Activated CD8-positive, alpha-beta memory T cell treated with anti-CD3 and anti-CD28 coated beads for 36 hours (primary cell): ENCODE results near the gene CMTM5. TPM values are rescaled to one million over a fixed set of nuclear protein-coding genes. Genes with fewer than 3 reads are reported as not detected.

Experiments used
- CTCF ChIA-PET: fragments of 350-600 bp; sonication (Branson Sonifier 250); formaldehyde crosslinking; loops from one replicate; lab custom pipeline; 2021; ENCODE audit warnings: antibody characterized with exemption; lab: Charles Lee
- POLR2A ChIA-PET: fragments of 350-600 bp; sonication (Branson Sonifier 250); formaldehyde crosslinking; loops from one replicate; lab custom pipeline; 2021; ENCODE audit warnings: antibody characterized with exemption; lab: Charles Lee
- total RNA-seq, 2 experiments: library from RNA; stranded (reverse); gene quantifications; one replicate each; pipeline ENCODE4 v1.2.3, GENCODE V29; 2021

CMTM5 gene
- total RNA-seq, 2 experiments from 2014 or later, result not detected

GRCh38 chr14:23355871-23356435 is 20.9 kb upstream of the CMTM5 start:
- POLR2A ChIA-PET, result no interaction called here
- CTCF ChIA-PET, result no interaction called here

GRCh38 chr14:23356662-23357061 is 20.2 kb upstream of the CMTM5 start:
- ChIA-PET POLR2A (no interaction called here), CTCF (no interaction called here)

- ChIA-PET CTCF (no interaction called here), POLR2A (no interaction called here)
Measured at GRCh38 chr14:23357261-23357660, 19.6 kb upstream of the CMTM5 start.

GRCh38 chr14:23358042-23358441 is 18.8 kb upstream of the CMTM5 start:
- POLR2A ChIA-PET, result no interaction called here

GRCh38 chr14:23358553-23359166 is 18.2 kb upstream of the CMTM5 start:
- POLR2A ChIA-PET, result no interaction called here

More at GRCh38 chr14:23358042-23358441, 18.8 kb upstream of the CMTM5 start:
- CTCF ChIA-PET, result no interaction called here

GRCh38 chr14:23359167-23359626 is 17.6 kb upstream of the CMTM5 start:
- ChIA-PET POLR2A (no interaction called here), CTCF (no interaction called here)

More at GRCh38 chr14:23358553-23359166, 18.2 kb upstream of the CMTM5 start:
- CTCF ChIA-PET, result no interaction called here

GRCh38 chr14:23359722-23360447 is 17.0 kb upstream of the CMTM5 start:
- CTCF ChIA-PET, result no interaction called here

GRCh38 chr14:23360496-23360895 is 16.4 kb upstream of the CMTM5 start:
- ChIA-PET CTCF (no interaction called here), POLR2A (no interaction called here)

More at GRCh38 chr14:23359722-23360447, 17.0 kb upstream of the CMTM5 start:
- POLR2A ChIA-PET, result no interaction called here

- ChIA-PET POLR2A (no interaction called here), CTCF (interaction anchor here (1.1 kb wide), 1 partner anchor 67 kb away, joined by 3 read pairs; no protein-coding TSS in a partner anchor)
Measured at GRCh38 chr14:23361320-23361719, 15.5 kb upstream of the CMTM5 start.

- ChIA-PET POLR2A (no interaction called here), CTCF (interaction anchor here (0.5 to 1.1 kb wide), 3 partner anchors 8 to 418 kb away, joined by 3 read pairs; no protein-coding TSS in a partner anchor)
Measured at GRCh38 chr14:23361763-23362162, 15.1 kb upstream of the CMTM5 start.

GRCh38 chr14:23362200-23362599 is 14.6 kb upstream of the CMTM5 start:
- ChIA-PET POLR2A (no interaction called here), CTCF (interaction anchor here (0.5 to 1.1 kb wide), 3 partner anchors 9 to 418 kb away, joined by 3 read pairs; no protein-coding TSS in a partner anchor)

GRCh38 chr14:23364164-23365035 is 12.4 kb upstream of the CMTM5 start:
- ChIA-PET CTCF (interaction anchor here (1.0 kb wide), 1 partner anchor 18 kb away, joined by 3 read pairs; no protein-coding TSS in a partner anchor), POLR2A (no interaction called here)

GRCh38 chr14:23365036-23365731 is 11.7 kb upstream of the CMTM5 start, which contains the start of gene EFS:
Gene EFS, minus strand, starts transcription at chr14:23365172. Its CDS starts 147 bp downstream, at chr14:23365025.
- POLR2A ChIA-PET, result no interaction called here
- CTCF ChIA-PET, result no interaction called here

- CTCF ChIA-PET, result no interaction called here
- POLR2A ChIA-PET, result interaction anchor here (0.6 kb wide), 1 partner anchor 48 kb away, joined by 6 read pairs; no protein-coding TSS in a partner anchor
Measured at GRCh38 chr14:23365732-23366425, 11.0 kb upstream of the CMTM5 start.

GRCh38 chr14:23366426-23366921 is 10.4 kb upstream of the CMTM5 start:
- CTCF ChIA-PET, result no interaction called here
- POLR2A ChIA-PET, result no interaction called here

GRCh38 chr14:23370221-23370620 is 6.6 kb upstream of the CMTM5 start:
- ChIA-PET CTCF (interaction anchor here (1.3 to 2.3 kb wide), 2 partner anchors 10 to 12 kb away, joined by 3 to 6 read pairs; no protein-coding TSS in a partner anchor), POLR2A (no interaction called here)

- ChIA-PET CTCF (interaction anchor here (2.3 kb wide), 1 partner anchor 8 kb away, joined by 6 read pairs; no protein-coding TSS in a partner anchor), POLR2A (no interaction called here)
Measured at GRCh38 chr14:23371865-23372264, 5.0 kb upstream of the CMTM5 start.

GRCh38 chr14:23372509-23372908 is 4.3 kb upstream of the CMTM5 start, which contains the start of gene IL25:
Gene IL25, plus strand, starts transcription at chr14:23372809.
- POLR2A ChIA-PET, result no interaction called here
- CTCF ChIA-PET, result no interaction called here
